Measurements from ENCODE around the gene ZNF485.
A peak's percentile ranks its signal among the peaks of the same experiment; 100 is the strongest.
"Not testable (repeated sequence)": the region's sequence is repeated elsewhere in the genome, so short reads cannot be mapped to it uniquely, and the experiment has no call there.

Gene ZNF485

GRCh38 chr10:43606323-43607198, at the start of gene ZNF485:
TSS of gene ZNF485 (plus strand) at chr10:43606438. CDS start at chr10:43607051, 613 bp downstream.
- DNase-seq = peak; percentile 73 to 77

DNA sequence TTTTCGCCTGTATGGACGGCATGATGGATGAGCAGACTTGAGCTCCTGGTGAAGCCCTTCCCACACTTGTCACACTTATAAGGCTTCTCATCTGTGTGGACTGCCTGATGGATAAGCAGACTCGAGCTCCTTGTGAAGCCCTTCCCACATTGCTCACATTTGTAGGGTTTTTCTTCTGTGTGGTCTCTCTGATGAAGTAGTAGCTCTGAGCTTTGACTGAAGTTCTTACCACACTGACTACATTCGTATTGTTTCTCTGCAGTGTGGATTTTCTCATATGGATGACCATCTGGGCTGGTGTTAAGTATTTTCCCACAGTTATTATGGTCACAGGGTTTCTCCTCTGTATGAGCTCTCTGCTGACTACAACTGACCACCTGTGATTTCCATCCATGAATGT, 49.0 kb upstream of the ZNF485 start:
- no peak for DNase-seq

GRCh38 chr10:43569681-43570080, 36.6 kb upstream of the ZNF485 start:
- DNase-seq = no peak

- no peak for DNase-seq
Measured at GRCh38 chr10:43570971-43571370, 35.3 kb upstream of the ZNF485 start.

DNA sequence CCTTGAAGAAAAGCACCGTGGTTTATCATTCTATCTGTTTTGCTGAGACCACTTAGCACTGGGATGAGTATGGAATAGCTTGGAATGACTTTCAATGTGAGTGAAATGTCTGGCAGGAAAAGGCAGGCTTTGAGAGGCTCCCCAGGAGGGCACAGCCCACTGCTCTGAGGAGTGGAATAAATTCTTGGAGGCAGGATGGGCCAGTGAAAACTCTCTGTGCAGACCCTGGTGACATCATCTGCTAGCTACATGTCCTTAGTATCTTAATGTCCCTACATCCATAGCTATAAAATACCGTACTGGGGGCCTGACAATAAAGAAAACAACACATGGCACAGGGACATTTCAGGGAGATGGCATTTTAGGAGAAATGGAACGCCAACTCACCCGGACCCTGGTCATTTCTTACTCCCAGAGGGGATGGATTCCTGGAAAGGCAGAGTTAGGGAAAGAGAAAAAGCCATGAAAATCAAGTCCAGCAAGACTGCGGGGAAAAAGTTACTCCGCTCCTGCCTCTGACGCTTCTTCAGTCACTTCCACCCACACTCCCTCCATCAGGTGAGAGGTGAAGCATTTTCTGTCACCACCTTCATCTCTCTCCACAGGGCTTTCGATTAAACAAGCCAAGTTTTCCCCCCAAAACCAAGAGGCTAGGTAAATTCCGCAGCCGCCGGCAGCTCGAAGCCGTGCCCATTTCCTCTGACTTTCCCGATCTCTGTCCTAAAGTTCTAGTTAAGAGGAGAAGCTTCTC, 32.8 kb upstream of the ZNF485 start:
- peak in 1 of 2 donors; percentile 5 for DNase-seq

GRCh38 chr10:43574001-43574892, 32.0 kb upstream of the ZNF485 start, which contains the start of gene ZNF239:
TSS of gene ZNF239 (minus strand) at chr10:43574616. CDS start at chr10:43558079, 16,537 bp downstream.
- DNase-seq = peak; percentile 86 to 88

- DNase-seq = no peak
Measured at GRCh38 chr10:43574906-43575305, 31.3 kb upstream of the ZNF485 start.

DNA sequence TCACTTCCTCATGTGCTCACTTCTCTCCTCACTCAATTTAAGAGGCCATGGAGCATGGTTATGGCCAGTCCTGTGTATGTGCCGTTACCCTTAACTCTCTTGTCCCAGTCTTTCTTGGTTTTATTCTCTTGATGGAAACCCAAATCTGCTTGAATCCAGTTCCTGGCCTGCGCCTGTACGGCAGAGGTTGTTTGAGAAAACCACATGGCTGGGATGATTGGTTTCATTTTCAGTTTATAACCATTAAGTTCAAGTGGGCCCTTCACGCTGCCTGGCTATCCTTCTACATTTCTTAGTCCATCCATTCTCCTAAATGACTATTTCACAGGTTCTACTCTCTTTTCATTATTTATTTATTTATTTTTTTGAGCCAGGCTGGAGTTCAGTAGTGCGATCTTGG, 30.2 kb upstream of the ZNF485 start:
- DNase-seq = no peak

- no peak for DNase-seq
Measured at GRCh38 chr10:43576580-43576979, 29.7 kb upstream of the ZNF485 start.

GRCh38 chr10:43584051-43584450, 22.2 kb upstream of the ZNF485 start:
- DNase-seq = no peak

DNA sequence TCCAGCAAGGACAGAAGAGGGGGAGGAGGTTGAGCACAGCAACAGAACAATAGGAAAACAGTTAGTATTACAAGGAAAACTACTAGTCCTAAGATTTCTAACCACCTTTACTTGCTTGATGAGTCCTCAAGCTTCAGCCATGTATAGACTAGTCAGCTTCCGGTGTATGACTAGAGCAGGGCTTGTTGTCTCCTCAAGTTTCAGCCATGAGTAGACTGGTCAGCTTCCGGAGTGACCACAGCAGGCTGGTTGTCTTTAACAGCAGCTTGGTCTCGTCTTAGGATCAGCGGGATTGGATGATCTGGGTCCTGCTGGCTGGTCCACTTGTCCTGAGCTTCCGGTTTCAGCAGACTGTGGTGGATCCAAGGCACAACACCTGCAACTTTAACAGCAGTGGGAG, 21.2 kb upstream of the ZNF485 start:
- no peak for DNase-seq

DNA sequence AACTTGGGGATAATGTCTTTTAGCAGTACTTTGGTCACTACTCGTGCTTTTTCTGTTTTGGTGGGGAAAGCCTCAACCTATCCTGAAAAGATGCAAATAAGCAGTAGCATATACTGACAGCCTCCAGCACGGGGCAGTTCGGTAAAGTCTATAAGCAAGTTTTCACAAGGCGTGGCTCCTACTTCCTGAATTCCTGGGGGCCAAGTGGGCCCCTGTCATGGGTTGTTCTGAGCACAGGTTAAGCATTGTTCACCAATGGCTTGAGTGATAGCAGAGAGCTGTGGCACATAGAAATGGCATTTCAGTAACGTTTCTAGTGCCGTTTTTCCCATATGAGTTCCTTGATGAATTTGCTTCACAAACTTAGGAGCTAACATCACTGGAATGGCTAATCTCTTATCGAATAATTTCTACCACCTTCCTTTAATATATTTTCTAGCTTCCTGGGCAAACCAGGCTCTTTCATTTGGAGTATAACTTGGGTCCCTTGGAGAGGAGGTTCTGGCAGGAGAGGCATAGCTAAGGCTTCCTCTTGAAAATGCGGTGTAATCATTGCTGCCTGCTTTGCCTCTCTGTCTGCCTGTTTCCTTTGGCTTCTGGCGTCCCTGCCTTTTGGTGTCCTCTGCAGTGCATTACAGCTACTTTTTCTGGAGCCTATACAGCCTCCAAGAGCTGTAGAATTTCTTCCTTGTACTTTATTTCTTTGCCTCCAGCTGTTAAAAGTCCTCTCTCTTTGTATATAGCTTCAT, 20.1 kb upstream of the ZNF485 start:
- DNase-seq = no peak

DNA sequence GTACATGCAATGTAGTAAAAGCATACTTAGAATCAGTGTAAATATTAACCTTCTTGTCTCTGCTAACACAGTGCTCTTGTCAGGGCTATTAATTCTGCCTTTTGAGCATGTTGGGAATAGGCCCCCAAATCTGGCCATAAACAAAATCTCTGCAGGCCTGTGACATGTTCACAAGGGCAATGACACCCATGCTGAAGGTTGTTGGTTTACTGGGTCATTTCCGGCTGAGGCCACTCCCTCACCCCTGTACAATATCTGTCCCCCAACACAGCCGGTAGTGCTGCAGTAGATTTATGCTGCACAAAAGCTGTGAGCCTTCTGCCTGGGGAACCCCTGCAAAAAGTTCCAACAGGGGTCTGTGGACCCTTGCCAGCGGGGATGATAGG, 19.5 kb upstream of the ZNF485 start:
- not testable (repeated sequence) for DNase-seq

DNA sequence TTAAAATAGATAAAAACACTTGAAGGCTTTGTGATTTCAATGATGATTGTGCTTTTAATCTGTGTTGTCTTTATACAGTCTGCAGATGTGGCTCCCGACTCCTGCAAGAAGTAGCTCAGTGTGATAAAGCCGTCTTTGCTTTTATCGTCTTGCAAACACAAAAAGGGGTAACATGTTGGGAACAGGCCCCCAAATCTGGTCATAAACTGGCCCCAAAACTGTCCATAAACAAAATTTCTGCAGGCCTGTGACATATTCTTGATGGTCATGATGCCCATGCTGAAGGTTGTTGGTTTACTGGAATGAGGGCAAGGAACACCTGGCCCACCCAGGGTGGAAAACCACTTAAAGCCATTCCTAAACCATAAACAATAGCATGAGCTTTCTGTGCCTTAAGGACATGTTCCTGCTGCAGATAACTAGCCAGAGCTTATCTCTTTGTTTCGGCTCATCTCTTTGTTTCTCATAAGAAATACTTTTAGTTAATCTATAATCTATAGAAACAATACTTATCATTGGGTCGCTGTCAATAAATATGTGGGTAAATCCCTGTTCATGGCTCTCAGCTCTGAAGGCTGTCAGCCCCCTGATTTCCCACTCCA, 14.8 kb upstream of the ZNF485 start:
- DNase-seq = no peak

DNA sequence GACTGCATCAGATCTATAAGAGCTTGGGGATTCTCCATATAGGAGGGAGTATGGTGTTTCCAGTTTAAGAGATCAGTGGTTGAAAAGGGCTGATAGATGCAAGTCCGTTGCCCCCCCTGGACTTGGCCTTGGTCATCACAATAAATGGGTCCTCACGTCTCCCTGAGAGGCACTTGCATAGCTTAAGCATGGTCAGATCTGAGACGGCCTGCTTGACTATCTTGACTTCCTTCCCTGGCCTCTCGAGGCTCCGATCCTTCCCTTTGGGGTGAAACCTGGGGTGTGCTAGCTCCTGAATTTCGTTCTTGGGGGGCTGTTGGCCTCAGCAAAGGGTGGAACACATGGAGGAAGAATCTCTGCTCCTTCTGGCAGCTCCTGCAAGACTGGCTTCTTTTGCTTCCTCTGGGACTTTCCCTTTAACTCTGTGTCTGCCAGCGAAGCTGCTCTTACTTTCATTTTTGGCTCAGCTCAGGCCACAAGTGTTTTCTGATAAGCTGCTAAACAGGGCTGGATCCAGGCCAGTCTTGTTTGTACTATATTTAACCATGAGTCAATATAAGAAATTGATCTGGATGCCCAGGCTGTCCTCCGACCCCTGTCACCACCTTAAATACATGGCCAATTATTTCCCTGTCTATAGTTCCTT, 11.2 kb upstream of the ZNF485 start:
- peak; percentile 28 to 31 for DNase-seq

- peak; percentile 29 to 34 for DNase-seq
Measured at GRCh38 chr10:43595739-43596298, 10.4 kb upstream of the ZNF485 start.

GRCh38 chr10:43596546-43596945, 9.7 kb upstream of the ZNF485 start:
- DNase-seq = no peak

DNA sequence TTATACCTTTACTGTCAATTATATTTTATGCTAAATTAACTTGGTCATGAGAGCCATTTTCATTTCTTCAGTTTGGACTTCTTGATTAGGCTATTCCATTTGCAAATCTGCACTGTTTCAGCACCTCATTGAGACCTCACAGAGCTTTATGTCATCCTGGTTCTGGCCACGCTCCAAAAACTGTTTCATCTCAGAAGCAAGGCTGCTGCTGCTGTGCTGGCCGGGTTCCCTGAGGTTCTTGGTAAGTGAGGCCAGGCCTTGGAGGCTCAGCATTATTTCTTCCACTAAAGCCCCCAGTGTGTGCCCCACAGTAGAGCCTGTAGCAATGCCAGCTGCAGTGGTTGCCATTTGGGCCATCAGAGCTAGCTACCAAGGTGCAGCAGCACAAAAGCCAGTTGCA, 7.8 kb upstream of the ZNF485 start:
- DNase-seq = no peak

- DNase-seq = no peak
Measured at GRCh38 chr10:43599333-43599732, 6.9 kb upstream of the ZNF485 start.

- not testable (repeated sequence) for DNase-seq
Measured at GRCh38 chr10:43601576-43601975, 4.7 kb upstream of the ZNF485 start.

GRCh38 chr10:43605850-43606322, 352 bp upstream of the ZNF485 start:
- DNase-seq = no peak
